ENCODE data around the gene CFAP43.

CFAP43 gene

DNA sequence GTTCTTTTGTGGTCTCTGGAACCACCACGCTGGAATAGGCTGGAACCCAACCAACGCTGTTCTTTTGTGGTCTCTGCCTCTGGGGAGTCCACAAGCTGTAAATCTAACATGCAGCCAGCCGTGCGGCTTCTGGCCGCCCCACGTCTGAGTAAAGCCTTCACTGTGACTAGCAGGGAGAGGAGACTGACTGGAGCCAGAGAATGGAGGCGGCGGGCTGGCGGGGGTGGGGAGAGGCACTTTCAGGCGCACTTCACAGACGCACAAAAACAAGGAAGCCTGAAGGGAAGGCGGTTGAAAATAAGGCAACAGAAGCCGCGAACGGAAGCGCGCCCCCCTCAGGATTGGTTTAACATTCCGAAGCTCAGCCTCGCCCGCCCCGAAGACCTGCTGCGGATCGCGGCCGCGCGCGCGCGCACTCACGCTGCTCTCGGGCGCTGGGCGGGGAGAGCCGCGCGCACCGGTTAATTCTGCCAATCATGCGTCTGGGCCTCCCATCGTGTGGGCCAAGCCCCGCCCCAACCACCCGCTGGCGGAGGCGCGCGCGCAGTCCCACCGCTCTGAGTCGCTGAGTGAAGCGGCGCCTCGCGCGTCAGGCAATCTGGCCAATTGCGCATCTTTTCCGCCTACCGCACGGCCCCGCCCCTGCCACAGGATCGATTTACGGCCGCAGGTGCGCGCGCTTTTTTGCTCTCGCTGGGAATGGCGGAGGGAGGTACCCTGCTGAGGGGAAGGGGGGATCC lies 110.5 kb downstream of the CFAP43 start, which contains the start of gene SFR1:
SFR1 (plus strand) TSS at position 687 of the 740 bp plus-strand sequence; CDS start at position 700, 13 bp downstream.
- Histone ChIP-seq H3K79me2 (ENCODE audit: insufficient read depth, low read depth) (no peaks in the 10 kb centered on the region), H3K4me3 (IDR thresholded peaks at IDR 0.05; ENCODE audit: insufficient read depth, low read depth, low read length) (peak within 1 kb of the TSS; percentile 26), H3K9ac (peak within 1 kb of the TSS; percentile 98), H3K36me3 (ENCODE audit: insufficient read depth) (no peaks in the 10 kb centered on the region), H3K27me3 (ENCODE audit: insufficient read depth, low read depth) (no peaks in the 10 kb centered on the region), H3K4me1 (ENCODE audit: low read depth, poor library complexity, severe bottlenecking) (peaks cover 35% of the 10 kb centered on the region), H3K4me2 (peak within 1 kb of the TSS; percentile 81), H4K20me1 (ENCODE audit: insufficient read depth) (no peaks in the 10 kb centered on the region), H2AFZ (ENCODE audit: low read depth) (peak within 1 kb of the TSS; percentile 72), H3K27ac (peak within 1 kb of the TSS; percentile 100)
- TF ChIP-seq, protein P1, sequence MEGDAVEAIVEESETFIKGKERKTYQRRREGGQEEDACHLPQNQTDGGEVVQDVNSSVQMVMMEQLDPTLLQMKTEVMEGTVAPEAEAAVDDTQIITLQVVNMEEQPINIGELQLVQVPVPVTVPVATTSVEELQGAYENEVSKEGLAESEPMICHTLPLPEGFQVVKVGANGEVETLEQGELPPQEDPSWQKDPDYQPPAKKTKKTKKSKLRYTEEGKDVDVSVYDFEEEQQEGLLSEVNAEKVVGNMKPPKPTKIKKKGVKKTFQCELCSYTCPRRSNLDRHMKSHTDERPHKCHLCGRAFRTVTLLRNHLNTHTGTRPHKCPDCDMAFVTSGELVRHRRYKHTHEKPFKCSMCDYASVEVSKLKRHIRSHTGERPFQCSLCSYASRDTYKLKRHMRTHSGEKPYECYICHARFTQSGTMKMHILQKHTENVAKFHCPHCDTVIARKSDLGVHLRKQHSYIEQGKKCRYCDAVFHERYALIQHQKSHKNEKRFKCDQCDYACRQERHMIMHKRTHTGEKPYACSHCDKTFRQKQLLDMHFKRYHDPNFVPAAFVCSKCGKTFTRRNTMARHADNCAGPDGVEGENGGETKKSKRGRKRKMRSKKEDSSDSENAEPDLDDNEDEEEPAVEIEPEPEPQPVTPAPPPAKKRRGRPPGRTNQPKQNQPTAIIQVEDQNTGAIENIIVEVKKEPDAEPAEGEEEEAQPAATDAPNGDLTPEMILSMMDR (conservative IDR thresholded peaks at IDR 0.05; ENCODE audit: low read depth, low read length): peak; percentile 78

DNA sequence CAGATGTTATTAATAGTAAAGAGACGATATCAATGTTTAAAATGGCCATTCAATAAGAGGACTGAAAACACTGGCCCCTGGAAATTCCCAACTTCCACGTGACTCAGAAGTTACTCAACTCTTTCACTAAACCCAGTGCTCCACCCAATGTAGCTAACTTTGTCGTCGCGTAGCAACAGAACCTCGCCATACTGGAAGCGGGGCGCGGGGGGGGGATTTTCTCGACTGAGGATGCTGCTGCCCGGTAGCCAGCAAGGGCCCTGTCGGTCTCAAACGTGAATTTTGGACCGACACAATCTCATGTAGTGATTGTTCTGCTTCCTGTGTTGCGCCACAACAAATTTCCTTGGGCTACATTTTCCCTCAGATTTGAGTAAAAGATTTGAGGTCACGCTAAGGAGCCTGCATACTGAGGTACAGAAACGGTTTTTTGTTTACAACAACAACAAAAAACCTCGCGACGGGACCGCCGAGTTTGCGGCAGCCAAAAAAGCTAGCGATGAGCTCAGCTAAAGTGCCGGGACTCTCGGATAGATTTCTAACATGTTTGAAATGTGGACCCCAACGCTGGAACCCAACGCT lies 111.2 kb downstream of the CFAP43 start:
- H3K27me3 ChIP-seq (ENCODE audit: insufficient read depth, low read depth): no peaks in the 10 kb centered on the region
- H3K4me2 ChIP-seq: peak overlapping the region; percentile 81
- H2AFZ ChIP-seq (ENCODE audit: low read depth): peak overlapping the region; percentile 72
- H4K20me1 ChIP-seq (ENCODE audit: insufficient read depth): no peaks in the 10 kb centered on the region
- H3K4me3 ChIP-seq (IDR thresholded peaks at IDR 0.05; ENCODE audit: insufficient read depth, low read depth, low read length): no peak overlapping the region
- peak overlapping the region; percentile 100 for H3K27ac ChIP-seq
- no peaks in the 10 kb centered on the region for H3K79me2 ChIP-seq (ENCODE audit: insufficient read depth, low read depth)
- H3K36me3 ChIP-seq (ENCODE audit: insufficient read depth): no peaks in the 10 kb centered on the region
- peaks cover 35% of the 10 kb centered on the region for H3K4me1 ChIP-seq (ENCODE audit: low read depth, poor library complexity, severe bottlenecking)
- H3K9ac ChIP-seq: peak overlapping the region; percentile 98
- TF ChIP-seq, protein P1 (conservative IDR thresholded peaks at IDR 0.05; ENCODE audit: low read depth, low read length): no peak

DNA sequence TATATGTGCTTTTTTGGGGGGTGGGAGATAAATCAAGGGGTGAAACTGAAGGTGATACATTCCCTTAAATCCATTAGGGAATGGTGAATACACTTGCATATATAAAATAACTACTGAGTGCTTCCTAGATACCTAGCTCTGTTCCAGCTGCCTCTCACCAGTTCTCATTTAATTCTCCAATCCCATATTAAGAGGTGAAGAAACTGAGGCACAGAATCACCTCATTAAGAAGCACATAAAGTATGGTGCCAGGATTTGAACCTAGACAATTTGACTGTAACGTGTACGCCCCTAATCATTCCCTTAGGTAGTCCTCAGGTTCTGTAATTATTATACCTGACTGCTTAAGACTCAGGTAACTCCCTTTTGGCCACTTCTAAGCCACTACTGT lies 111.7 kb downstream of the CFAP43 start:
- H3K27me3 ChIP-seq (ENCODE audit: insufficient read depth, low read depth): no peaks in the 10 kb centered on the region
- H3K4me1 ChIP-seq (ENCODE audit: low read depth, poor library complexity, severe bottlenecking): peaks cover 35% of the 10 kb centered on the region
- no peaks in the 10 kb centered on the region for H3K36me3 ChIP-seq (ENCODE audit: insufficient read depth)
- peak overlapping the region; percentile 81 for H3K4me2 ChIP-seq
- peak overlapping the region; percentile 100 for H3K27ac ChIP-seq
- TF ChIP-seq, protein P1 (conservative IDR thresholded peaks at IDR 0.05; ENCODE audit: low read depth, low read length): no peak
- H3K9ac ChIP-seq: peak overlapping the region; percentile 98
- peak overlapping the region; percentile 72 for H2AFZ ChIP-seq (ENCODE audit: low read depth)
- H3K4me3 ChIP-seq (IDR thresholded peaks at IDR 0.05; ENCODE audit: insufficient read depth, low read depth, low read length): no peak overlapping the region
- H3K79me2 ChIP-seq (ENCODE audit: insufficient read depth, low read depth): no peaks in the 10 kb centered on the region
- H4K20me1 ChIP-seq (ENCODE audit: insufficient read depth): no peaks in the 10 kb centered on the region

DNA sequence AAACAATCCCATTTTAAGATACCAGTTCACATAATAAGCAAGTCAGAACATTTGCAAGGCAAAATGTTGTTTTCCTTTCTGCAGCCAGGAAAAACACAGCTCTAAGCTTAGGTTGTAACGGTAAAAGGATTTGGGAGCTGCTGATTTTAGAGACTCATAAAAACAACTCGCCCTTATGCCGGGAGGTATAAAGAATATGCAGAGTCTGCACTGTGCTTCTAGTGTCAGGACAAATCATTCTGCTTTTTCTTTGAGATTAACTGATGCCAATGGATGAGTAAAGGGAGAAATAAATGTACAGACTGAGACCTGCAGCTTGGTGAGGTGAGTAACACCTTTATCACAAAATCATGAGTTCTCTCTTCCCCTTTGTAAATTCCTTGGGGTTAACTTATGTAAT lies 112.2 kb downstream of the CFAP43 start:
- Histone ChIP-seq H3K4me3 (IDR thresholded peaks at IDR 0.05; ENCODE audit: insufficient read depth, low read depth, low read length) (no peak overlapping the region), H3K36me3 (ENCODE audit: insufficient read depth) (no peaks in the 10 kb centered on the region), H3K27ac (peak overlapping the region; percentile 100), H2AFZ (ENCODE audit: low read depth) (peak overlapping the region; percentile 72), H4K20me1 (ENCODE audit: insufficient read depth) (no peaks in the 10 kb centered on the region), H3K27me3 (ENCODE audit: insufficient read depth, low read depth) (no peaks in the 10 kb centered on the region), H3K9ac (peak overlapping the region; percentile 98), H3K4me2 (peak overlapping the region; percentile 81), H3K4me1 (ENCODE audit: low read depth, poor library complexity, severe bottlenecking) (peaks cover 35% of the 10 kb centered on the region), H3K79me2 (ENCODE audit: insufficient read depth, low read depth) (no peaks in the 10 kb centered on the region)
- TF ChIP-seq, protein P1 (conservative IDR thresholded peaks at IDR 0.05; ENCODE audit: low read depth, low read length): no peak

Data from KMS-11 (cell line).